OCI-LY3 (cell line): Measurements from ENCODE around the gene EPC2.

Experiments
- CTCF ChIP-seq: fragments of 200-600, 300-600 bp; sonication (generic); IDR thresholded peaks from 2 replicates; pipeline ENCODE4 v1.5.1; 2014; ENCODE audit warnings: antibody characterized with exemption, low read length, low read depth
- EZH2phosphoT487 ChIP-seq: fragments of 200-600 bp; shearing (Covaris generic); IDR thresholded peaks from 2 replicates; pipeline ENCODE4 v1.6.1; 2018; ENCODE audit warnings: antibody characterized with exemption, mixed run types, low read depth

- TF ChIP-seq CTCF (no peak), EZH2phosphoT487 (no peak)
Measured at GRCh38 chr2:148726228-148726627, 81.7 kb downstream of the EPC2 start.
